DLD1 (cell line): ENCODE measurements around the gene VPREB1.
"Not testable (repeated sequence)": the region's sequence is repeated elsewhere in the genome, so short reads cannot be mapped to it uniquely, and the experiment has no call there.

Experiments
- in situ Hi-C: cut with HindIII; loops from 2 replicates; pipeline ENCODE4 v1.10.0; 2017; ENCODE audit warnings: low sequenced_read_pairs

Gene VPREB1, protein sequence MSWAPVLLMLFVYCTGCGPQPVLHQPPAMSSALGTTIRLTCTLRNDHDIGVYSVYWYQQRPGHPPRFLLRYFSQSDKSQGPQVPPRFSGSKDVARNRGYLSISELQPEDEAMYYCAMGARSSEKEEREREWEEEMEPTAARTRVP

DNA sequence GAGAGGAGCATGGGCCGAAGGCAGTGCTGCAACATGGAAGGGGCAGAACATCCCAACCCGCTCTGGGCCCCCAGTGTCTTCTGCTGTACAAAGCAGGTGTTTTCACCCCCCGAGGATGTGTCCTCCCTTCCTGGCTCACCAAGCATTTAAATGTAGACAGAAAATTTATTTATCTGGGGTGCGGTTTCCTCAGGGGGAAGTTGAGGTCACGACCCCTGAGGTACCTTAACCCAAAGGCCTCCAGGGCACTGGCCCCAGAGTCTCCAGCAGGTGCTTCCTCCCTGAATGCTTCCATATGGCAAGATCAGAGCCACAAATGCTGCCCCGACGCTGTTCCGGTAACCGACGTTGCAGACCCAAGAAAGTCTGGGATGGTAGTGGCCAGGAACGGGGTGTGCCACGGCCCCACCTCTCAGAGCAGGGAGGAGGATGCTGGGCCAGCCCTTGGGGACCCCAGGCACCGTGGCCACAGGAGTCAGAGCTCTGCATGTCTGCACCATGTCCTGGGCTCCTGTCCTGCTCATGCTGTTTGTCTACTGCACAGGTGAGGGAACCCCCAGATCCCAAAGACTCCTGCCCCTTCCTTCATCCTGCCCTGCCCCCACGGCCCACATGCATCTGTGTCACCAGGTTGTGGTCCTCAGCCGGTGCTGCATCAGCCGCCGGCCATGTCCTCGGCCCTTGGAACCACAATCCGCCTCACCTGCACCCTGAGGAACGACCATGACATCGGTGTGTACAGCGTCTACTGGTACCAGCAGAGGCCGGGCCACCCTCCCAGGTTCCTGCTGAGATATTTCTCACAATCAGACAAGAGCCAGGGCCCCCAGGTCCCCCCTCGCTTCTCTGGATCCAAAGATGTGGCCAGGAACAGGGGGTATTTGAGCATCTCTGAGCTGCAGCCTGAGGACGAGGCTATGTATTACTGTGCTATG, at the start of gene VPREB1:
TSS of gene VPREB1 (plus strand) at position 471 of the 935 bp plus-strand sequence. CDS start at position 499, 28 bp downstream.
- in situ Hi-C loops, result no loop called here

DNA sequence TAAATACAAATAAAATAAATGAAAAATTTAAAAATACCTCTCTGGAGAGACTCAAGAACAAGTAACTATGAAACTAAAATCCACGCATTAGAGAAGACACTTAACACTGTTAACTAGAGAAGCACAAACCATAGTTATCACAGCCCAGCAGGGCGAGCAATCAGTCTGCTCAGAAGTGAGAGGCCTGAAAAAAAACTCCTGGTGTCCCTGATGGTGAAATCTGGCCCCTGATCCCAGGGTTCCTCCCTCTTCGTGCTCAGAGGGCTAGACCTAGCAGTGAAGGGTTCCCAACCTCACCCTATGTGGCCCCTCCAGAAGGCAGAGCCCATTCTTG, 49.7 kb upstream of the VPREB1 start:
- in situ Hi-C loops, result no loop called here

DNA sequence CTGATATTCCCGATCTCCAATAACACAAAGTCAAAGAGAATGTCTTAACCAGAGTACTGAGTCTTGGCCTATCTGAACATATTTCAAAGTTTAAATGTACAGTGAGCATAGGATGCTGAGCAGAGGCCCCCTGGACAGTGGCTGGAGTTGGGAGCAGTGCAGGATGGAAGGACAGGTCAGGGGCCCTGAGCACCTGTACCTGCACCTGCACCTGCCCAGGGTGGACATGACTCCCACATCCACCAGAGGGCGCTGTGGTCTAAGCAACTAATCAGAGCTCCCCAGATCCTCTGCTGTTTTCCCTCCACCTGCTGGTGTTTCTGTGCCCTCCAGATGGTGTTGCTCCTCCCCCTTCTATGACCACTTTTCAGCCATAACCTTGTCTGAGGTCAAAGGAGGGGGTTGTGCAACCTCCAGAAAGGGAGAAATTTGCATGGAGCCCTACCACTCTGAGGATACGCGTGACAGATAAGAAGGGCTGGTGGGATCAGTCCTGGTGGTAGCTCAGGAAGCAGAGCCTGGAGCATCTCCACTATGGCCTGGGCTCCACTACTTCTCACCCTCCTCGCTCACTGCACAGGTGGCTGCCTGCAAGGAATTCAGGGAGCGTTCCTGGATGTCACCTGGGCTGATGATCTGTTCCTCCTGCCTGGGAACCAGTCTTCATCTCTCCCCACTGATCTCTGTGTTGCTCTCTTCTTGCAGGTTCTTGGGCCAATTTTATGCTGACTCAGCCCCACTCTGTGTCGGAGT, 49.1 kb upstream of the VPREB1 start:
- in situ Hi-C loops, result no loop called here

DNA sequence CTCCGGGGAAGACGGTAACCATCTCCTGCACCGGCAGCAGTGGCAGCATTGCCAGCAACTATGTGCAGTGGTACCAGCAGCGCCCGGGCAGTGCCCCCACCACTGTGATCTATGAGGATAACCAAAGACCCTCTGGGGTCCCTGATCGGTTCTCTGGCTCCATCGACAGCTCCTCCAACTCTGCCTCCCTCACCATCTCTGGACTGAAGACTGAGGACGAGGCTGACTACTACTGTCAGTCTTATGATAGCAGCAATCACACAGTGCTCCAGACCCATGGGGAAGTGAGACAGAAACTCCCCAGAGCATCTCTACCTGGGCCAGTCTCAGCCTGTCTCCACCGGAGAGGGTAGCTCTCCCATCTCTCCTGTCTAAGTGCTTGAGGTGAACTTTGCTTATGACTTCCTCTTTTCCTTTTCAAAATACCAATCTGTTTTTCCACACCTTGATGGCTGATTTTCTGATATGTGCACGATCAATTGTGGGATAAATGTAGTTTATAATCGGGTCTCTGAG, 48.5 kb upstream of the VPREB1 start:
- in situ Hi-C loops, result no loop called here

DNA sequence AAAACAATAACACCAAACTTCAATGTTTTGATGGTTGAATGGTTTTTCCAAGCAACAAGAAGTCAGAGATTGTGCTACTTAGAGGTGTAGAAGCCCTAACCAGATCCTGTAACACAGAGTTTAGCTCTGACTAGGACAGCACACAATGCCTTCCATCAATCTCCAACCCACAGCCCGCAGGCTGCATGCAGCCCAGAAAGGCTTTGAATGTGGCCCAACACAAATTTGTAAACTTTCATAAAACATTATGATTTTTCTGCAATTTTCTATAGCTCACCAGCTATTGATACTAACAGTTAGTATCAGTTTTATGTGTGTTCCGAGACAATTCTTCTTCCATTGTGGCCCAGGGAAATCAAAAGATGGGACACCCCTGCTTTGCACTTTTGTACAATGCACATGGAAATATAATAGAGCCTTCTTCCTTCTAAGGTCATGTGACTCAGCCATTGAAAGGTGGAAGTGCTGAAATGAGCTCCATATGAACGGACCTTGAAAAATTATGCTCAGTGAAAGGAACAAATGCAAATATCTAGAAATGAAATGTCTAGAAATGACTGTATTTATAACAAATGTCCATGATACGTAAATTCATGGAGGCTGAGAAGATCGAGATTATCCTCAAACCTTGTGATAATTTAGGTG, 47.6 kb upstream of the VPREB1 start:
- in situ Hi-C loops, result no loop called here

DNA sequence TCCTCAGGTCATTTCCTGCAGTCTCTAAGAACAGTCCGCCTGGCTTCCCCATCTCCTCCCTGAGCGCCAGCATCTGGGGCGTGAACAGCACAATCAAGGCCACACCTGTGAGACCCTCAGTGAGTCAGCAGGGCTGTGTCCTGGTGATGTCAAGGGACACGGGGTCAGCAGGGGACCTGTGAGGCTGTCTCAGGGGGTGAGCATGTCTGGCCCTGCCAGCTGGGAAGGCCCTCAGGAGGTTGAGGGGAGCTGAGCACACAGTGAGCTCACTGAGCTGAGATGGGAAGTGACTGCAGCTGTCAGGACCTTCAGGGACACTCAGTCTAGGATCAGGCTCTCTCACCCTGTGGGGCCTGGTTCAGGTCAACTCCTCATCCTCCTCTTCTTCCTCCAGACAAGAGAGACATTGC, 46.6 kb upstream of the VPREB1 start:
- in situ Hi-C loops, result no loop called here

DNA sequence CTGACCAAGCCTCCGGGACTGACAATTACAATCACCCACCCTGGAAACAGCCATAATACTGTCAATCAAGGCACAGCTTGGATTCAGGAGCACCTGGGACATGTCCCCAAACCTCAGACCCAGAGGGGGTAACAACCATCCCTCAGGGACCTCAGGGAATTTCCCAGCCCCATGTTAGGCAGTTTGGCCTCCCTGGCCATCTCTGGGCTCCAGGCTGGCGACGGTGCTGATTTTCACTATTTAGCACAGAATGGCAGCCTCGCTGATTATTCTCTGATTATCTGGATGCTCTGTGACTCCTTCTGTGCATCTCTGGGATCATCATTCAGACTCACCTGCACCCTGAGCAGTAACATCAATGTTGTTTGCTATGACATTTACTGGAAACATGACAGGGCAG, 45.8 kb upstream of the VPREB1 start:
- in situ Hi-C loops, result no loop called here

DNA sequence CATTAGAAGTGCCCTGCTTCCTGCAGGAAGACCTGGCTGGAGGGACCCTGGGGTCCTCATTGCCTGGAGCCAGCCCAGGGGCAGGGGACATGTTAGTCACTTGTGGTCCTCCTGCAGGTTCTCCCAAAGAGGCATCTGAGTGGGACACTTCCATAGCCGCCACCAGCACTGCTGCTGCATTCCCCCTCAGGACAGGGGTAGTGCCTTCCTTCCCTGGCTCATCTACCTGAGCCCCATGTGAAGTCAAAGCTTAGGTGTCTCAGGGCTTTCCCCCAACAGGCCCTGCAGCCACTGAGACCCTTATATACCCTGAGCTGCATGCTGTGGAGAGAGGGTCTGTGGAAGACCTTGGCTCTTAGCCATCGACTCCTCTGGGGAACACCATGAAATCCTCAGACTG, 45.0 kb upstream of the VPREB1 start:
- in situ Hi-C loops, result no loop called here

DNA sequence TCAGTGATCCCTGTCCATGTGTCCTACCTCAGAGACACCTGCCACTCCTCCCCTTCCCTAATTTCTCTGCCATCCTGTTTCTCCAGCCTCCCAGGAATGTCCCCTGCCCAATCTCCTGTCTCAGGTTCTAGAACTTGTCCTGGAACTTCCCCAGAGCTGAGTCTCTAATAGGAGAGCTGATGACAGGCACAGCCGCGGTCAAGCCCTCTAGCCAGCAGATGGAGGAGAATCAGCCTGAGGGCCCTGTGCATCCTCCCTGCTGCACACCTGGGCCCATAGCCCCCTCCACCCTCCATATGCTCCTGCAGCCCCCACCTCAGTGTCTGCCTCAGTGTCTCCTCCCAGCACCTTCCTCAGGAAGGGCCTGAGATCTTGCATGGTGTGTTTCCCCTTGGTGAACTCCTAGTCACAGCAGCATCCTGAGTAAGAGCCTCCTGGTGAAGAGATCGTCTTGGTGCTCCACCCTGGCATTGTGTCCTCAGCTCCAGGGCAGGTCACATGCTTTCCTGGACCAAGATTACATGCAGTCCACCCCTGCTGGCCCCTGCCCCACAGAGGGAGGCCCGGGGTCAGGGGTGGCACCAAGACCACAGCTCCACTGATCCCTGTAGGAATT, 43.9 kb upstream of the VPREB1 start:
- in situ Hi-C loops, result no loop called here

DNA sequence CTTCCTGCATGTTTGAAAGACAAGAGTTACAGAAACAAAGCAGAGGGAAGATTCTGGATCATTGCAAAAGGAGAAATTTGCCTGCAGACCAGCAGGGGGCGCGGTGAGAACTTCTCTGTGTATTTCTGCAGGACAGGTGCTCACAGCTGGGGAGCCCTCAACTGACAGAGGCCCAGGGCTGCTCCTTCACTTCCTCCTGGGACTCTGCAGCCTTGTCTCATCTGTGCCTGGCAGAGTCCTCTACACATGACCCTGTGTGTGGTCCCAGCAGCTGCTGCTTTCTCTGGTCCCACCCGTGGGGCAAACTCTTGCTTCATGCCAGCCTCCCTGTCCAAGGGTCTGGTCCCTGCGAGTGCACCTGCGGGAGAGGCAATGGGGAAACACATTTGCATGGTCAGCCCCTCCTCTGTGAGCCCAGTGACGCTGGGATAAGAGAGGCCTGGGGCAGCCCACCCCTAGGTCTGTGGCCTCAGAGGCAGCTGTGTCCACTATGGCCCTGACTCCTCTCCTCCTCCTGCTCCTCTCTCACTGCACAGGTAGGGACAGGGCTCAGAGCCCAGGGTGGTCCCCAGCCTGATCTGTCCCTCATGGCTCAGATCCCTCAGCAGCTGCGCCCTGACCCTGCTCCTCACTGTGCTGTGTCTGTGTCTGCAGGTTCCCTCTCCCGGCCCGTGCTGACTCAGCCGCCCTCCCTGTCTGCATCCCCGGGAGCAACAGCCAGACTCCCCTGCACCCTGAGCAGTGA, 43.2 kb upstream of the VPREB1 start:
- in situ Hi-C loops, result no loop called here

DNA sequence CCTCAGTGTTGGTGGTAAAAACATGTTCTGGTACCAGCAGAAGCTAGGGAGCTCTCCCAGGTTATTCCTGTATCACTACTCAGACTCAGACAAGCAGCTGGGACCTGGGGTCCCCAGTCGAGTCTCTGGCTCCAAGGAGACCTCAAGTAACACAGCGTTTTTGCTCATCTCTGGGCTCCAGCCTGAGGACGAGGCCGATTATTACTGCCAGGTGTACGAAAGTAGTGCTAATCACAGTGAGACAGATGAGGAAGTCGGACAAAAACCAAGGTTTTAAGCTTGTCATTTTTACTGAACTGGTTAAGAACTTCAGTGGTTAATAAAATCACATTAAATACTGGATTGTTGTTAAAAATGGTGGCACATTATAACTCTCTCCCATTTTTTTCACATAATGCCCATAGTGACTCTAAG, 42.6 kb upstream of the VPREB1 start:
- in situ Hi-C loops, result no loop called here

DNA sequence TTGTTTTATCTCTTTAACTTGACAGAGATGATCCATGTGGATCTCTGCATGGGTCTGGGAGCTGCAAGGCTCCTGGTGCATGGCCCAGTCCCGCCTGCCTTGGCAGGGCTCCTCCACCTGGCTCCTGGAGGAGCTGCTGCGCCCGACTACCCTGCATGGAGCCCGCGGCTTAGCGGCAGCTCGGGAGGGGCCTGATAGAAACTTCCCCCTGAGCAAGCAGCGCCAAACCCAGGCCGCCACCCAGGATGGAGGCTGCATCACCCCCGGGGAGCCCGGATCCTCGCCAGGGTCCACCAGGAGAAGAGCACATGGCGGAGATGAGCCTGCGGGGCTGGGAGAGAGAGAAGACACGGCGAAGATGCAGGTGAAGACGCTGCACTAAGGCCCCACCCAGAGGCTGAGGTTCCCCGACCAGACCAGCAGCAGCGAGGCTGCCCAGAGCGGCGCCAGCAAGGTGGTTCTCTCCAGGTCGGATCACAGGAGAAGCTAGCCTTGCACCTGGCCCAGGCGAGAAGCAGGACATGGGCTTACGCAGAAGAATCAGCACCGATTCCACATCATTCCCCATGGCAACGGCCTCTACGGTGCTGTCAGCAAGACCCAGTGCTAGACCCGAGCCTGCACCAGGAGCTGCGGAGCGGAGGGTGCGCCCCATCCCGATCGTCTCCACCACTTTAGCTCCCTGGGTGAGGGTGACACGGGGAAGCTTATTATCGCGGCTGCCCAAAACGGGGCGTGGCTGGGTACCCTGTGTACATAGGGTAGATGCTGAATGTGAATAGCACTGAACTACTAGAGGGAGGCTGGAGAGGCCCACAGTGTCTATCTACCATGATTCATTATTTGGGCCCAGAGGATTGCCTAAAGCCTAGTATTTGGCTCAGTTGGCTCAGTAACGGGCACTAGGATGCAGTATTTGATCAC, 41.3 kb upstream of the VPREB1 start:
- in situ Hi-C loops, result no loop called here

DNA sequence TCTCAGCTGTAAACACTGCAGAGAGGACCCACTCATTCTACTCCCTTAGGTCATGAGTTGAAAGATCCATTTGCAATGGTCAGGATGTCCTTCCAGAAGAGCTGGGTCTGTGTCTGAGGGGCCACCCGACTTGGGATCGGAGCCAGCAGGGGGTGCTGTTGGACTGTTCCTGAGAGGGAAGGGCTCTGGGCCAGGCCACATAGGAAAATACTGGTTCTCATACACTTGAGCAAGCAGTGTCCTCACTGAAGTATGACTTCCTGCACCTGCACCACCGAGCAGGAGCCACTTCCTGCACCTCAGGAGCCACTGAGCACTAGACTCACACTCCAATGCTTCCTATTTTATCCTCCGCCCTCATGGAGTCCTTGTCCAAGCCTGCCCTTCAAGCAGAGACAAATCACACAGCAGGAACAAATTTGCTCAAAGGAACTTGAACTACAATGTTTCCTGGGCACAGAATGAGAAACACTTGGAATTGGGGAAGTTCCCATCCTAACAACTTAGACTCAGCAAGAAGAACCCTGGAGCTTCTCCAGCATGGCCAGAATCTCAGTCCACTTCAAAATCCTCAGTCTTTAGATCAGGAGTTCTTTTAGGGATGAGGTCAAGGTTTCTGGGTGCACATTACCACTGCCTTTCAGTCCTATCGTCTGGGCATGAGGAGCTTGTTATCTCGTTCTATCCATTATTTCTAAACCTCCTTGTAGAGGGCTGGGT, 36.6 kb upstream of the VPREB1 start:
- in situ Hi-C loops, result no loop called here

DNA sequence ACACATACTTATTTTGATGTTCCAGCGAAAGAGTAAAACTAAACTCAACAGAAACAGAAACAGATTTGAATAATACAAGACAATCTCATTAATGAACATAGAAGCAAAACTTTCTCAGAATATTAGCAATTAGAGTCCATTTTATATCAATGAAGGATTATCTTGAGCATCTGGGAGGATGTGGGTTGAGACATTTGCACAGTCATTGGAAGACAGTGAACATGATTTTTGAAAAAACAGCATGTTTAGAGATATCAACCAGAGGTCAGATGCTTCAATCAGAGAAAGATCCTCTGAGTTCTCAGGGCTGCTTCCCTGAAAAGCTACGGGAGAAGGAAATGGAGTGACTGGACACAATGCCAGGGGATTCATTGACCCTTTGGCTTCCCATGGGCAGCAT, 35.9 kb upstream of the VPREB1 start:
- in situ Hi-C loops, result no loop called here

DNA sequence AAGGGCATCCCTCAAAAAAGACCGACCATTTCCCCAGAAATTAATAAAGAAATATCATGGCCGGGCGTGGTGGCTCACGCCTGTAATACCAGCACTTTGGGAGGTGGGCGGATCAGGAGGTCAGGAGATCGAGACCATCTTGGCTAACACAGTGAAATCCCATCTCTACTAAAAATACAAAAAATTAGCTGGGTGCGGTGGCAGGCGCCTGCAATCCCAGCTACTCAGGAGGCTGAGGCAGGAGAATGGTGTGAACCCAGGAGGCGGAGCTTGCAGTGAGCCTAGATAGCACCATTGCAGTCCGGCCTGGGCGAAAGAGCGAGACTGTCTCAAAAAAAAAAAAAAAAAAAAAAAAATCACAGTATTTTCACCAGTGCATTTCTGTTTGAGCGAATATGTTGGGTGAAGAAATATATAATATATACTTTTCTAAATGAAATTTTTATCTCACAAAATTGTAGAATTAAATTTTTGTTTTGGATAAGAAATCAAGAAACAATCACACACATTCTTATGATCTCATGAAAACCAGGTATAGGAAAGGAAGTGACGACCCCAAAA, 35.4 kb upstream of the VPREB1 start:
- in situ Hi-C loops, result not testable (repeated sequence)

DNA sequence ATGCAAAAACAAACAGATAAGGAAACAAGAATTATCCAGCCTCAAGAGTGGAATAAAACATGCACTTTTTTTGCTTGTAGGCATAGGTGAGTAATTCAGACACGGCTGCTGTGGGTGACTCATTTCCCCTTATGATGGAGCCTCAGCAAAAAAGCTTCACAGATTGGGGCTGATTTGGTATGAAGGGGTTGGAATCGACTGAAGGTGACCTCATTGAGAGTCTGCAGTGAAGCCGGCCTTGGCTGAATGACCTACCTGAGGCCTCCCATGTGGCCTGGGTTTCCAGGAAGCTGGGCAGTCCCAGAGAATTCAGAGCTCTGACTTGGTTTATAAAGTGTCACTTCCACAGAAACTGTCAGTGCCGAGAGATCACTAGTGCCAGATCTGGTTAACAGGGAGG, 34.2 kb upstream of the VPREB1 start:
- in situ Hi-C loops, result no loop called here

DNA sequence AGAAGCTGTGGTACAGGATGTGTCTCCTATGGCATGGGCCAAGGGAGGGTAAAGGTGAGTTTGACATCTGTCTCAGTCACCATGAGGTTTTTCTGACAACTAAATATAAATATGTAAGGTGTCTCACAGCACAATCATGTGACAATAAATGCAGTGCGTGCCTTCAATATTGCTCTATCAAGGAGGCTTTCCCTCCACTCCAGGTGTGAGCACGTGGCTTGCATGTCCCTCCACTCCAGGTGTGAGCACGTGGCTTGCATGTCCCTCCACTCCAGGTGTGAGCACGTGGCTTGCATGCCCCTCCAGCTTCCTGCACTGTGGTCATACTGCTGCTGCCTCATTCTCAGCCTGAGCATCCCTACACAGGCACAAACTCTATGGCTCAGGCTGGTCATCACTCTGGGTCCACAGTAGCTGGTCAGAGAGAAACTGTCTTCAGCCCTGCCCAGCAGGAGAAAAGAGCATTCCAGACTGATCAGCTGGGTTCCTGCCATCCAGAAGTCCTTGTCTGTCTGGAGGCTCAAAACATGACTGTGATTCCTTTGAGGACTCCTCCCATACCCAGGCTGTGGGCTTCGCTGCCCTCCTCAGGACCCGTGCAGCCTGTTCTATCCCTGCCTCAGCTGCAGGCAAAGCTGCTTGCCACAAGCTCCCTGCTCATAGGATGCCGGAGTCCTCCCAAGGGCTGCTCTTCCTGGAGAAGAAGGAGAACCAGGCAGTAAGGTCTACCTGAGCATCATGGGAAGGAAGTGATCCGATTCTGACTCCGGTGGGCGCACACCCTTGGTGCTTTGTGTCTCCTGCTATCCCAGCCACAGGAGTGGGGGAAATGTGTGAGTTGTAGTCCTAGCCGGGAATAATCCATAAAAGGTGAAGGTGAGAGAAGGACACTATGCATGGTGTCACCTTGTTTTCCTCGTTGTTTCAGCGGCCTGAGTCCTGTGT, 33.4 kb upstream of the VPREB1 start:
- in situ Hi-C loops, result no loop called here
